Fibroblast of lung (primary cell): ENCODE measurements around the gene LPIN1. TPM values are rescaled to one million over a fixed set of nuclear protein-coding genes. Genes with fewer than 3 reads are reported as not detected.
"Not testable (repeated sequence)": the region's sequence is repeated elsewhere in the genome, so short reads cannot be mapped to it uniquely, and the experiment has no call there.

Experiments
- DNase-seq, 2 donors: peaks; one replicate each; pipeline versions ENCODE4 v3.0.0 to v3.0.0-alpha.2; 2010; ENCODE audit warnings: low read depth in 2 of 2
- H2AFZ ChIP-seq: 2 replicates; pipeline ENCODE4 v1.5.1; 2012; ENCODE audit warnings: low read length, control low read depth, inconsistent platforms
- H3K27ac ChIP-seq: 2 replicates; pipeline ENCODE4 v1.5.1; 2011; ENCODE audit warnings: low read length, control low read depth; ENCODE audit not compliant: insufficient read depth
- H3K27me3 ChIP-seq: 2 replicates; pipeline ENCODE4 v1.5.1; 2011; ENCODE audit warnings: mild to moderate bottlenecking, low read length; ENCODE audit not compliant: control insufficient read depth, insufficient read depth
- H3K36me3 ChIP-seq: 2 replicates; pipeline ENCODE4 v1.5.1; 2011; ENCODE audit warnings: low read length; ENCODE audit not compliant: control insufficient read depth, insufficient read depth
- H3K4me1 ChIP-seq: 2 replicates; pipeline ENCODE4 v1.5.1; 2011; ENCODE audit warnings: low read length; ENCODE audit not compliant: control insufficient read depth, insufficient read depth; ENCODE audit errors: extremely low read depth
- H3K4me2 ChIP-seq: 2 replicates; pipeline ENCODE4 v1.5.1; 2011; ENCODE audit warnings: low read length, control low read depth; ENCODE audit not compliant: insufficient read depth; ENCODE audit errors: extremely low read depth
- H3K4me3 ChIP-seq, 4 experiments: fragments of 200-600 bp in 1 of 4; sonication (generic) in 1 of 4; replicated peaks in 1 of 4; 2 replicates each; pipeline ENCODE4 v1.5.1; 2011 to 2016; ENCODE audit warnings: low read length in 4 of 4, low read depth in 3 of 4, mild to moderate bottlenecking in 3 of 4, control low read depth in 2 of 4, inconsistent platforms in 1 of 4, mixed read lengths in 1 of 4; ENCODE audit not compliant: insufficient read depth in 1 of 4; ENCODE audit errors: control extremely low read depth in 1 of 4
- H3K79me2 ChIP-seq: 2 replicates; pipeline ENCODE4 v1.5.1; 2012; ENCODE audit warnings: mild to moderate bottlenecking, low read length, inconsistent platforms; ENCODE audit not compliant: control insufficient read depth, insufficient read depth
- H3K9ac ChIP-seq: 2 replicates; pipeline ENCODE4 v1.5.1; 2011; ENCODE audit warnings: mild to moderate bottlenecking, low read length, control low read depth; ENCODE audit not compliant: insufficient read depth
- H3K9me3 ChIP-seq: 2 replicates; pipeline ENCODE4 v1.5.1; 2012; ENCODE audit warnings: low read depth, low read length; ENCODE audit not compliant: control insufficient read depth, insufficient read depth
- H4K20me1 ChIP-seq: 2 replicates; pipeline ENCODE4 v1.5.1; 2011; ENCODE audit warnings: low read length; ENCODE audit not compliant: control insufficient read depth, insufficient read depth; ENCODE audit errors: extremely low read depth
- CTCF ChIP-seq, 2 donors: IDR thresholded peaks in 1 of 2; conservative IDR thresholded peaks in 1 of 2; 1 replicate in 1 of 2; 2 replicates in 1 of 2; pipeline ENCODE4 v1.5.1; 2011 to 2012; ENCODE audit warnings: low read length in 2 of 2, control low read depth in 1 of 2, inconsistent platforms in 1 of 2, low read depth in 1 of 2, mild to moderate bottlenecking in 1 of 2
- EZH2 ChIP-seq: IDR thresholded peaks from 2 replicates; pipeline ENCODE4 v1.5.1; 2012; ENCODE audit warnings: low read length, control low read depth, mild to moderate bottlenecking; ENCODE audit errors: missing control alignments
- polyA plus RNA-seq, 2 donors: library from polyadenylated mRNA; depleted of rRNA in 1 of 2; stranded (reverse) in 1 of 2; unstranded in 1 of 2; fragments of >200 nt; gene quantifications; 2 replicates each; pipeline ENCODE4 v1.2.1, GENCODE V29; 2011 to 2012; ENCODE audit warnings: missing spikeins in 1 of 2
- total RNA-seq: library from RNA; depleted of rRNA; stranded (reverse); fragments of >200 nt; gene quantifications from 2 replicates; pipeline ENCODE4 v1.2.1, GENCODE V29; 2014

LPIN1 gene
- total and polyA plus RNA-seq, 2 donors (not counting 1 experiment from before 2014, with no cell fraction given): 87.8 to 205 TPM

- Histone ChIP-seq H3K36me3 (no peaks in the 10 kb centered on the region), H3K4me3 (no peak overlapping the region), H3K4me2 (no peak overlapping the region), H4K20me1 (no peaks in the 10 kb centered on the region), H3K27me3 (no peaks in the 10 kb centered on the region), H2AFZ (no peak overlapping the region), H3K9ac (no peak overlapping the region), H3K4me1 (peaks cover 2% of the 10 kb centered on the region), H3K79me2 (no peaks in the 10 kb centered on the region), H3K9me3 (no peaks in the 10 kb centered on the region), H3K27ac (no peak overlapping the region)
- no peak for TF ChIP-seq CTCF (conservative IDR thresholded peaks at IDR 0.05 in 1 of 2, IDR thresholded peaks at IDR 0.05 in 1 of 2; ENCODE audit: low read depth in 1 of 2, low read length in 2 of 2)
- TF ChIP-seq EZH2: no peak
- DNase-seq: no peak
Observed at GRCh38 chr2:11858883-11859282, 112.5 kb downstream of the LPIN1 start.

- not testable (repeated sequence) for H3K27me3 ChIP-seq, H3K9ac ChIP-seq, DNase-seq, H3K27ac ChIP-seq, H3K4me3 ChIP-seq, H3K79me2 ChIP-seq, H4K20me1 ChIP-seq, H3K4me2 ChIP-seq, H3K36me3 ChIP-seq, H3K9me3 ChIP-seq, H2AFZ ChIP-seq, H3K4me1 ChIP-seq
Observed at GRCh38 chr2:11859975-11860374, 113.5 kb downstream of the LPIN1 start.

- H2AFZ ChIP-seq: no peak overlapping the region
- H3K9me3 ChIP-seq: no peaks in the 10 kb centered on the region
- no peak overlapping the region for H3K4me2 ChIP-seq
- H3K79me2 ChIP-seq: no peaks in the 10 kb centered on the region
- H3K4me3 ChIP-seq: no peak overlapping the region
- no peak for TF ChIP-seq CTCF (conservative IDR thresholded peaks at IDR 0.05 in 1 of 2, IDR thresholded peaks at IDR 0.05 in 1 of 2; ENCODE audit: low read depth in 1 of 2, low read length in 2 of 2)
- no peak for TF ChIP-seq EZH2
- H3K36me3 ChIP-seq: no peaks in the 10 kb centered on the region
- peaks cover 6% of the 10 kb centered on the region for H3K4me1 ChIP-seq
- H3K27ac ChIP-seq: no peak overlapping the region
- no peaks in the 10 kb centered on the region for H4K20me1 ChIP-seq
- no peak overlapping the region for H3K9ac ChIP-seq
- no peak for DNase-seq
- H3K27me3 ChIP-seq: no peaks in the 10 kb centered on the region
Observed at GRCh38 chr2:11861044-11861443, 114.6 kb downstream of the LPIN1 start.
